NCI-H1105 (cell line): ENCODE data around the gene LGR6.

ENCODE experiments used
- DNase-seq: peaks from one replicate; lab custom pipeline; 2025; lab: John Stamatoyannopoulos, UW

LGR6 gene

GRCh38 chr1:202289009-202289408 is 95.4 kb downstream of the LGR6 start:
- no peak for DNase-seq

GRCh38 chr1:202291001-202291400 is 97.4 kb downstream of the LGR6 start:
- no peak for DNase-seq

GRCh38 chr1:202291961-202292712 is 98.5 kb downstream of the LGR6 start:
- no peak for DNase-seq

- DNase-seq, result no peak
Observed at GRCh38 chr1:202292773-202293172, 99.2 kb downstream of the LGR6 start.

- no peak for DNase-seq
Observed at GRCh38 chr1:202293569-202293968, 100.0 kb downstream of the LGR6 start.

- no peak for DNase-seq
Observed at GRCh38 chr1:202302166-202302565, 108.6 kb downstream of the LGR6 start.

GRCh38 chr1:202304375-202304774 is 110.8 kb downstream of the LGR6 start:
- no peak for DNase-seq

- DNase-seq, result no peak
Observed at GRCh38 chr1:202305168-202305567, 111.6 kb downstream of the LGR6 start.

GRCh38 chr1:202306535-202307345 is 113.1 kb downstream of the LGR6 start:
- no peak for DNase-seq

GRCh38 chr1:202310071-202310725 is 116.6 kb downstream of the LGR6 start:
- no peak for DNase-seq

- DNase-seq, result no peak
Observed at GRCh38 chr1:202310746-202311145, 117.1 kb downstream of the LGR6 start.

GRCh38 chr1:202311875-202312635 is 118.5 kb downstream of the LGR6 start:
- peak; percentile 11 for DNase-seq

GRCh38 chr1:202315576-202316168 is 122.1 kb downstream of the LGR6 start:
- DNase-seq, result peak; percentile 85

GRCh38 chr1:202316186-202316585 is 122.6 kb downstream of the LGR6 start:
- no peak for DNase-seq

- no peak for DNase-seq
Observed at GRCh38 chr1:202317941-202318925, 124.6 kb downstream of the LGR6 start.

- no peak for DNase-seq
Observed at GRCh38 chr1:202319381-202320080, 125.9 kb downstream of the LGR6 start.

- DNase-seq, result no peak
Observed at GRCh38 chr1:202320081-202320405, 126.4 kb downstream of the LGR6 start.

GRCh38 chr1:202323731-202324130 is 130.1 kb downstream of the LGR6 start:
- no peak for DNase-seq

GRCh38 chr1:202324646-202325045 is 131.0 kb downstream of the LGR6 start:
- no peak for DNase-seq

- DNase-seq, result no peak
Observed at GRCh38 chr1:202329891-202330290, 136.3 kb downstream of the LGR6 start.
